GM12892 (cell line): Measurements from ENCODE around the gene TP73.

Experiments used
- POLR2A ChIP-seq: IDR thresholded peaks from 2 replicates; pipeline ENCODE4 v1.6.1; 2011; ENCODE audit warnings: low read depth, low read length, control low read depth
- POLR2AphosphoS5 ChIP-seq: IDR thresholded peaks from 2 replicates; pipeline ENCODE4 v1.6.1; 2011; ENCODE audit warnings: low read depth, low read length, control low read depth

GRCh38 chr1:3713840-3714239 is 61.5 kb downstream of the TP73 start:
- TF ChIP-seq POLR2A (no peak), POLR2AphosphoS5 (no peak)
